HCT116 (cell line): ENCODE measurements around the gene ADGRD1. TPM values are rescaled to one million over a fixed set of nuclear protein-coding genes. Genes with fewer than 3 reads are reported as not detected.

Experiments
- ATAC-seq: fragments of 200-7000 bp; cut with Tn5 transposase; 2 replicates; pipeline ENCODE4 v1.9.1; 2020; ENCODE audit warnings: mild to moderate bottlenecking, moderate library complexity
- BruUV-seq: library from RNA; stranded (reverse); fragments of 400-500 nt; replicated peaks from 2 replicates; lab custom pipeline; 2021; lab: Mats Ljungman, UMichigan
- CTCF ChIA-PET: fragments of 300-600 bp; sonication (Branson Sonifier 250); formaldehyde crosslinking; loops from one replicate; lab custom pipeline; 2021; ENCODE audit warnings: antibody characterized with exemption; lab: Charles Lee
- POLR2A ChIA-PET: fragments of 300-600, 350-600 bp; sonication (Branson Sonifier 250); formaldehyde crosslinking; loops from one replicate; lab custom pipeline; 2021; ENCODE audit warnings: antibody characterized with exemption; lab: Charles Lee
- RAD21 ChIA-PET, 2 experiments: fragments of 300-600 bp; sonication (Branson Sonifier 250); formaldehyde crosslinking; loops; one replicate each; lab custom pipeline; 2023; ENCODE audit warnings: low total read pairs in 2 of 2; ENCODE audit not compliant: uncharacterized antibody in 2 of 2, unreplicated experiment in 2 of 2, low non-redundant PET in 1 of 2; lab: Charles Lee
- DNase-seq: peaks from one replicate; pipeline ENCODE4 v3.0.0-alpha.2; 2010; ENCODE audit warnings: low read depth, low spot score
- H2AFZ ChIP-seq: fragments of 200-600 bp; shearing (Covaris generic), sonication (generic); 2 replicates; pipeline ENCODE4 v1.6.1; 2017; ENCODE audit warnings: low read depth, mixed run types, mixed read lengths, antibody characterized with exemption, low read length; ENCODE audit not compliant: poor library complexity, severe bottlenecking
- H3K27ac ChIP-seq: 2 replicates; pipeline ENCODE4 v1.5.1; 2012; ENCODE audit warnings: low read depth, low read length
- H3K27me3 ChIP-seq: fragments of 200-600 bp; sonication (generic); 2 replicates; pipeline ENCODE4 v1.6.1; 2016; ENCODE audit warnings: mixed run types, low read length, mixed read lengths; ENCODE audit not compliant: insufficient read depth
- H3K36me3 ChIP-seq, 2 experiments: fragments of 200-500 bp in 1 of 2; fragments of 200-600 bp in 1 of 2; sonication (Bioruptor generic) in 1 of 2; sonication (generic) in 1 of 2; 2 replicates each; pipeline versions ENCODE4 v1.5.1 to v1.6.1; 2014 to 2016; ENCODE audit warnings: low read length in 2 of 2, inconsistent platforms in 1 of 2, mixed read lengths in 1 of 2, mixed run types in 1 of 2; ENCODE audit not compliant: insufficient read depth in 2 of 2, control insufficient read depth in 1 of 2
- H3K4me1 ChIP-seq, 2 experiments: fragments of 200-600 bp in 1 of 2; sonication (generic) in 1 of 2; 2 replicates each; pipeline versions ENCODE4 v1.5.1 to v1.6.1; 2012 to 2017; ENCODE audit warnings: low read length in 2 of 2, inconsistent platforms in 1 of 2, mild to moderate bottlenecking in 1 of 2, mixed read lengths in 1 of 2, mixed run types in 1 of 2, moderate library complexity in 1 of 2; ENCODE audit not compliant: insufficient read depth in 2 of 2, control insufficient read depth in 1 of 2
- H3K4me2 ChIP-seq: fragments of 200-600 bp; sonication (generic); 2 replicates; pipeline ENCODE4 v1.6.1; 2017; ENCODE audit warnings: mixed run types, low read length, mixed read lengths
- H3K4me3 ChIP-seq, 2 experiments: fragments of 200-600 bp in 1 of 2; sonication (generic) in 1 of 2; replicated peaks in 1 of 2; 2 replicates each; pipeline ENCODE4 v1.5.1; 2011 to 2016; ENCODE audit warnings: low read length in 2 of 2, control low read depth in 1 of 2, low read depth in 1 of 2, mild to moderate bottlenecking in 1 of 2, mixed read lengths in 1 of 2, mixed run types in 1 of 2
- H3K79me2 ChIP-seq: fragments of 200-600 bp; sonication (generic); 2 replicates; pipeline ENCODE4 v1.6.1; 2017; ENCODE audit warnings: mild to moderate bottlenecking, mixed run types, low read length, moderate library complexity, mixed read lengths; ENCODE audit not compliant: insufficient read depth
- H3K9ac ChIP-seq: fragments of 200-600 bp; sonication (generic); 2 replicates; pipeline ENCODE4 v1.6.1; 2016; ENCODE audit warnings: low read length, mixed read lengths
- H3K9me2 ChIP-seq: fragments of 200-600 bp; sonication (generic), shearing (Covaris generic); 2 replicates; pipeline ENCODE4 v1.6.1; 2017; ENCODE audit warnings: mixed run types, mild to moderate bottlenecking, moderate library complexity; ENCODE audit not compliant: insufficient read depth
- H3K9me3 ChIP-seq, 2 experiments: fragments of 200-500 bp in 1 of 2; fragments of 200-600 bp in 1 of 2; sonication (Bioruptor generic) in 1 of 2; sonication (generic) in 1 of 2; 2 replicates each; pipeline ENCODE4 v1.6.1; 2014 to 2017; ENCODE audit warnings: low read length in 2 of 2, mixed read lengths in 2 of 2, inconsistent platforms in 1 of 2, low read depth in 1 of 2, mild to moderate bottlenecking in 1 of 2, mixed run types in 1 of 2, moderate library complexity in 1 of 2; ENCODE audit not compliant: control insufficient read depth in 1 of 2, insufficient read depth in 1 of 2
- H4K20me1 ChIP-seq: fragments of 200-600 bp; sonication (generic), shearing (Covaris generic); 2 replicates; pipeline ENCODE4 v1.6.1; 2017; ENCODE audit warnings: mixed run types, mild to moderate bottlenecking, moderate library complexity; ENCODE audit not compliant: insufficient read depth
- ATF3 ChIP-seq: IDR thresholded peaks from 2 replicates; pipeline ENCODE4 v1.6.1; 2012
- CBX3 ChIP-seq: IDR thresholded peaks from 2 replicates; pipeline ENCODE4 v1.6.1; 2012; ENCODE audit warnings: low read depth
- CEBPB ChIP-seq: IDR thresholded peaks from 2 replicates; pipeline ENCODE4 v1.6.1; 2012; ENCODE audit warnings: low read depth
- EGR1 ChIP-seq: IDR thresholded peaks from 2 replicates; pipeline ENCODE4 v1.6.1; 2012; ENCODE audit warnings: low read depth
- EZH2 ChIP-seq: fragments of 200-600 bp; sonication (generic); IDR thresholded peaks from 2 replicates; pipeline ENCODE4 v1.6.1; 2017; ENCODE audit warnings: antibody characterized with exemption, mixed run types
- EZH2phosphoT487 ChIP-seq: fragments of 200-600 bp; IDR thresholded peaks from 2 replicates; pipeline ENCODE4 v1.6.1; 2018; ENCODE audit warnings: antibody characterized with exemption, borderline replicate concordance
- FOSL1 ChIP-seq: IDR thresholded peaks from 2 replicates; pipeline ENCODE4 v1.6.1; 2012; ENCODE audit warnings: low read depth
- JUND ChIP-seq: IDR thresholded peaks from 2 replicates; pipeline ENCODE4 v1.6.1; 2012
- POLR2A ChIP-seq: IDR thresholded peaks from 2 replicates; pipeline ENCODE4 v1.7.0; 2011; ENCODE audit warnings: borderline replicate concordance; ENCODE audit not compliant: insufficient read depth, insufficient read length; ENCODE audit errors: extremely low read depth
- POLR2AphosphoS5 ChIP-seq: IDR thresholded peaks from 2 replicates; pipeline ENCODE4 v1.6.1; 2011; ENCODE audit warnings: mild to moderate bottlenecking, low read depth, low read length, moderate library complexity
- RAD21 ChIP-seq: IDR thresholded peaks from 2 replicates; pipeline ENCODE4 v1.6.1; 2012; ENCODE audit warnings: low read depth, mild to moderate bottlenecking
- REST ChIP-seq: IDR thresholded peaks from 2 replicates; pipeline ENCODE4 v1.6.1; 2012; ENCODE audit warnings: low read depth
- SIN3A ChIP-seq: IDR thresholded peaks from 2 replicates; pipeline ENCODE4 v1.6.1; 2012; ENCODE audit warnings: low read depth
- SRF ChIP-seq: IDR thresholded peaks from 2 replicates; pipeline ENCODE4 v1.6.1; 2012; ENCODE audit warnings: low read depth
- YY1 ChIP-seq: IDR thresholded peaks from 2 replicates; pipeline ENCODE4 v1.6.1; 2011; ENCODE audit warnings: low read length, low read depth, moderate library complexity, mild to moderate bottlenecking; ENCODE audit not compliant: insufficient replicate concordance; ENCODE audit errors: extremely low read depth
- ZFX ChIP-seq: fragments of 450-650 bp; IDR thresholded peaks from 2 replicates; pipeline ENCODE4 v1.6.1; 2017
- ZNF274 ChIP-seq: fragments of 200-500 bp; sonication (Bioruptor generic); IDR thresholded peaks from 2 replicates; pipeline ENCODE4 v1.6.1; 2014; ENCODE audit warnings: mild to moderate bottlenecking, low read depth, low read length, inconsistent platforms
- intact Hi-C: fragments of 100-400 bp; cut with micrococcal nuclease; formaldehyde crosslinking; loops from 2 replicates; pipeline ENCODE4 v1.10.0; 2022
- total RNA-seq: library from RNA; stranded (reverse); gene quantifications from one replicate; pipeline ENCODE4 v1.2.1, GENCODE V29; 2021; ENCODE audit not compliant: unreplicated experiment
- TF ChIP-seq, protein P1 (sequence below): IDR thresholded peaks from 2 replicates; pipeline ENCODE4 v1.6.1; 2012

The ADGRD1 gene
- total RNA-seq, 1 experiment from 2014 or later: 0.44 TPM

- H3K27me3 ChIP-seq: peaks cover 3% of the 10 kb centered on the region; the same call in 1 of the 2 replicates
- TF ChIP-seq, protein P1, sequence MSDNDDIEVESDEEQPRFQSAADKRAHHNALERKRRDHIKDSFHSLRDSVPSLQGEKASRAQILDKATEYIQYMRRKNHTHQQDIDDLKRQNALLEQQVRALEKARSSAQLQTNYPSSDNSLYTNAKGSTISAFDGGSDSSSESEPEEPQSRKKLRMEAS: no peak
- TF ChIP-seq ZFX (no peak), EZH2 (no peak), CBX3 (no peak), EGR1 (no peak)
- no peak overlapping the region for H3K9ac ChIP-seq
- no TSS peak for BruUV-seq
- no peaks in the 10 kb centered on the region for H4K20me1 ChIP-seq
- intact Hi-C loops: no loop called here
- no peaks in the 10 kb centered on the region for H3K36me3 ChIP-seq
- ATAC-seq (no peak), DNase-seq (no peak)
- no peaks in the 10 kb centered on the region for H3K9me3 ChIP-seq
- H3K4me3 ChIP-seq: no peak overlapping the region
- H3K4me2 ChIP-seq: no peak overlapping the region
- H2AFZ ChIP-seq: no peak overlapping the region
- H3K4me1 ChIP-seq: no peaks in the 10 kb centered on the region
- H3K79me2 ChIP-seq: no peaks in the 10 kb centered on the region
- H3K9me2 ChIP-seq: no peaks in the 10 kb centered on the region
- POLR2A ChIA-PET: no interaction called here
- no peak overlapping the region for H3K27ac ChIP-seq
- CTCF ChIA-PET: no interaction called here
- RAD21 ChIA-PET: no interaction called here
These were observed 132.3 kb downstream of the ADGRD1 start for GRCh38 chr12:131085816-131086591.

GRCh38 chr12:131087302-131087818, 133.7 kb downstream of the ADGRD1 start:
- no peaks in the 10 kb centered on the region for H3K9me3 ChIP-seq
- no peaks in the 10 kb centered on the region for H3K9me2 ChIP-seq
- no peak overlapping the region for H2AFZ ChIP-seq
- intact Hi-C loops: no loop called here
- TF ChIP-seq EZH2phosphoT487 (no peak), ZNF274 (no peak), RAD21 (no peak), SRF (no peak), CBX3 (no peak), EZH2 (no peak), ATF3 (no peak), POLR2AphosphoS5 (no peak), FOSL1 (no peak), POLR2A (no peak), YY1 (no peak), SIN3A (no peak), CEBPB (no peak), ZFX (no peak), REST (no peak), JUND (no peak)
- TF ChIP-seq, protein P1: no peak
- no peaks in the 10 kb centered on the region for H3K4me1 ChIP-seq
- POLR2A ChIA-PET: no interaction called here
- RAD21 ChIA-PET: no interaction called here
- H3K4me3 ChIP-seq: no peak overlapping the region
- CTCF ChIA-PET: no interaction called here
- no peak for ATAC-seq
- H3K36me3 ChIP-seq: no peaks in the 10 kb centered on the region
- H3K9ac ChIP-seq: no peak overlapping the region
- H3K79me2 ChIP-seq: no peaks in the 10 kb centered on the region
- no peak for DNase-seq
- H3K4me2 ChIP-seq: no peak overlapping the region
- H3K27ac ChIP-seq: no peak overlapping the region
- no peaks in the 10 kb centered on the region for H4K20me1 ChIP-seq
- BruUV-seq: no TSS peak
- H3K27me3 ChIP-seq: no peaks in the 10 kb centered on the region
